ENCODE measurements around the gene SIN3A. TPM values are rescaled to one million over a fixed set of nuclear protein-coding genes. Genes with fewer than 3 reads are reported as not detected.

SIN3A gene
- total and polyA plus RNA-seq, 2 of the 4 experiments (the other 2 are of a cell fraction): 21.2 to 31.5 TPM

GRCh38 chr15:75453703-75454470 is 2.4 kb upstream of the SIN3A start (continued):
- TF ChIP-seq SMC3 (IDR thresholded peaks at IDR 0.05; ENCODE audit: low read depth, low read length) (no peak), CEBPB (IDR thresholded peaks at IDR 0.05; ENCODE audit: low read depth, low read length) (peak; percentile 93), POLR2A (IDR thresholded peaks at IDR 0.05; ENCODE audit: low read depth, low read length) (peak; percentile 72)

DNA sequence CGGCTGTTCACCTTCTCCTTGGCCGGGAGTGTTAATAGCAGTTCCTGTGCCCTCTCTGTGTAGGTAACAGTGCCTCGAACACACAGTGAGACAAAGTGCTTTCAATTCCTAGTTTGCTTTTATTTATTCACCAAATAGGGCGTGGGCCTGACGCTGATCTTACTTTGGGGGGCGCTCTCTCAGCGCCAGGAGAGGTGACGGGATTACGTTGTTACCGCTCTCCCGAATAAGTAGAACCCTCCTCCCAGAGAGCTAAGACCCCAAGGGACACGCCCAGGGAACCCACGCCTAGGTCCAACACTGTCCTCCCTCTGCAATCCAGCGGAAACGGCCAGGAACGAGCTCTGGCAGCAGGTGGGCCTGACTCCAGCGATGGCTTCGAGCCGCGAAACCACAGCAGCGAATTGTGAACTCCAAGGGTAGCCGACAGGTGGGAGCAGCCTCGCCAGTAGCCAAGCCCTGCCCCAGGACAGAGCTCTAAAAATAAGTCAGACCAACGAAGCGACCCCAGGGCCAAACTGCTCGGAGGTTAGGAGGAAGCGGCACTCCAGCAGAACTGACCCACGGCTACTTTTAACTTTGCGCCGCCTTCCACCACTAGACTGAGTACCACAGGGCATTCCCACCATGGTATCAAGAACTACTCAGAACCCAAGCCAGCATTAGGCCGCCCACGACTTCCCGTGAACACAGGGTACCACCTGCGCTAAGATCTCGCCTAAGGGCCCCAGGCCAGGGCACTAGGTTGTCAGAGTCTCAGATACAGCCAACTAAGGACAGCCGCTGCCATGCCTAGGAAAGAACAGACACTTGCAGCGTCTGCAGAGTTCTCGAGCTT is 1.6 kb upstream of the SIN3A start:
- no peaks in the 10 kb centered on the region for H3K9me3 ChIP-seq (ENCODE audit: control insufficient read depth, insufficient read depth, low read length)
- peaks cover 11% of the 10 kb centered on the region for H3K4me1 ChIP-seq (ENCODE audit: control insufficient read depth, insufficient read depth, low read length)
- 0% methylated on average over 23 of the region's 38 CpGs; no CpG with 5 or more reads in 1 of the 2 experiments for WGBS, 2 experiments (ENCODE audit: extremely low coverage in 2 of 2, insufficient read length in 1 of 2)
- no TSS peak for BruUV-seq (replicated peaks)
- H3K9ac ChIP-seq (ENCODE audit: low read depth, low read length): peak overlapping the region; percentile 74
- TF ChIP-seq, protein P1, sequence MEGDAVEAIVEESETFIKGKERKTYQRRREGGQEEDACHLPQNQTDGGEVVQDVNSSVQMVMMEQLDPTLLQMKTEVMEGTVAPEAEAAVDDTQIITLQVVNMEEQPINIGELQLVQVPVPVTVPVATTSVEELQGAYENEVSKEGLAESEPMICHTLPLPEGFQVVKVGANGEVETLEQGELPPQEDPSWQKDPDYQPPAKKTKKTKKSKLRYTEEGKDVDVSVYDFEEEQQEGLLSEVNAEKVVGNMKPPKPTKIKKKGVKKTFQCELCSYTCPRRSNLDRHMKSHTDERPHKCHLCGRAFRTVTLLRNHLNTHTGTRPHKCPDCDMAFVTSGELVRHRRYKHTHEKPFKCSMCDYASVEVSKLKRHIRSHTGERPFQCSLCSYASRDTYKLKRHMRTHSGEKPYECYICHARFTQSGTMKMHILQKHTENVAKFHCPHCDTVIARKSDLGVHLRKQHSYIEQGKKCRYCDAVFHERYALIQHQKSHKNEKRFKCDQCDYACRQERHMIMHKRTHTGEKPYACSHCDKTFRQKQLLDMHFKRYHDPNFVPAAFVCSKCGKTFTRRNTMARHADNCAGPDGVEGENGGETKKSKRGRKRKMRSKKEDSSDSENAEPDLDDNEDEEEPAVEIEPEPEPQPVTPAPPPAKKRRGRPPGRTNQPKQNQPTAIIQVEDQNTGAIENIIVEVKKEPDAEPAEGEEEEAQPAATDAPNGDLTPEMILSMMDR (conservative IDR thresholded peaks at IDR 0.05; ENCODE audit: low read depth, low read length): 0 out of 2 replicates have a peak, but pooled peaks have one; percentile 17
- TF ChIP-seq, protein P2, sequence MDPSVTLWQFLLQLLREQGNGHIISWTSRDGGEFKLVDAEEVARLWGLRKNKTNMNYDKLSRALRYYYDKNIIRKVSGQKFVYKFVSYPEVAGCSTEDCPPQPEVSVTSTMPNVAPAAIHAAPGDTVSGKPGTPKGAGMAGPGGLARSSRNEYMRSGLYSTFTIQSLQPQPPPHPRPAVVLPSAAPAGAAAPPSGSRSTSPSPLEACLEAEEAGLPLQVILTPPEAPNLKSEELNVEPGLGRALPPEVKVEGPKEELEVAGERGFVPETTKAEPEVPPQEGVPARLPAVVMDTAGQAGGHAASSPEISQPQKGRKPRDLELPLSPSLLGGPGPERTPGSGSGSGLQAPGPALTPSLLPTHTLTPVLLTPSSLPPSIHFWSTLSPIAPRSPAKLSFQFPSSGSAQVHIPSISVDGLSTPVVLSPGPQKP (IDR thresholded peaks at IDR 0.05; ENCODE audit: borderline replicate concordance, low read depth, low read length): no peak
- TF ChIP-seq POLR2A (IDR thresholded peaks at IDR 0.05; ENCODE audit: low read depth, low read length) (no peak), RCOR1 (IDR thresholded peaks at IDR 0.05; ENCODE audit: insufficient replicate concordance, low read length) (no peak), RAD21 (IDR thresholded peaks at IDR 0.05; ENCODE audit: low read length) (no peak), CHD1 (IDR thresholded peaks at IDR 0.05; ENCODE audit: low read depth, low read length) (no peak)
- H3K27me3 ChIP-seq (ENCODE audit: control insufficient read depth, insufficient read depth, low read length): no peaks in the 10 kb centered on the region
- peak overlapping the region; percentile 85 for H3K14ac ChIP-seq (replicated peaks; ENCODE audit: low read depth, low read length)
- H3K4me2 ChIP-seq (ENCODE audit: low read depth, low read length): peak overlapping the region; percentile 94
- H3K36me3 ChIP-seq (ENCODE audit: control insufficient read depth, insufficient read depth, low read length): no peaks in the 10 kb centered on the region
- peak overlapping the region; percentile 30; the same call in 1 of the 3 replicates for H2BK15ac ChIP-seq (ENCODE audit: low read depth, low read length)
- H4K91ac ChIP-seq (ENCODE audit: insufficient read depth, low read depth, low read length): peak overlapping the region; percentile 91
- intact Hi-C loops (cut with micrococcal nuclease): loop anchor here (5.0 to 10.0 kb wide), 2 partner anchors 184 to 428 kb away; partner anchors contain the start of gene PPCDC
- H3K4ac ChIP-seq (ENCODE audit: low read depth, low read length): peak overlapping the region; percentile 81
- peak overlapping the region; percentile 79 for H2AK5ac ChIP-seq (ENCODE audit: low read depth, low read length)
- peak overlapping the region; percentile 79 to 85 for H4K8ac ChIP-seq (ENCODE audit: low read depth in 2 of 2, low read length in 2 of 2)
- dilution Hi-C loops (cut with HindIII; ENCODE audit: low sequenced_read_pairs, unreplicated experiment): no loop called here
- peaks cover 3% of the 10 kb centered on the region; the same call in 1 of the 2 replicates for H3K9me1 ChIP-seq (ENCODE audit: insufficient read depth, low read length)
- H3K27ac ChIP-seq (ENCODE audit: insufficient read depth, low read length): peak overlapping the region; percentile 85
- peak overlapping the region; percentile 77 for H3K23ac ChIP-seq (ENCODE audit: low read depth, low read length)
- peaks cover 35% of the 10 kb centered on the region for H4K20me1 ChIP-seq (ENCODE audit: insufficient read depth, low read length)
- H2BK20ac ChIP-seq (ENCODE audit: low read depth, low read length): no peak overlapping the region
- peak overlapping the region; percentile 50 for H3K4me3 ChIP-seq (ENCODE audit: insufficient read depth, low read depth, low read length)
- H3K56ac ChIP-seq (ENCODE audit: extremely low read depth, insufficient read depth, low read length): peak overlapping the region; percentile 91
- ATAC-seq (ENCODE audit: low read depth): no peak
- peak overlapping the region; percentile 39 for H2BK5ac ChIP-seq (ENCODE audit: low read depth, low read length, poor library complexity, severe bottlenecking)
- DNase-seq: no peak
- in situ Hi-C loops (cut with MboI; ENCODE audit: low sequenced_read_pairs): no loop called here
- H2AFZ ChIP-seq (replicated peaks; ENCODE audit: low read length, poor library complexity): peak overlapping the region; percentile 86
- ChIA-PET CTCF (interaction anchor here (2.5 kb wide), 1 partner anchor 86 kb away, joined by 8 read pairs; no protein-coding TSS in a partner anchor), POLR2A (ENCODE audit: unreplicated experiment) (interaction anchor here (0.8 kb wide), 1 partner anchor 196 kb away, joined by 12 read pairs; no protein-coding TSS in a partner anchor)
- peak overlapping the region; percentile 80 for H2AK9ac ChIP-seq (replicated peaks; ENCODE audit: low read depth, low read length, poor library complexity)
- peak overlapping the region; percentile 4 for H3K18ac ChIP-seq (ENCODE audit: low read depth, low read length)
- H2BK120ac ChIP-seq (ENCODE audit: low read depth, low read length): peak overlapping the region; percentile 12
- H3K79me1 ChIP-seq (ENCODE audit: low read depth in 1 of 2, low read length in 2 of 2): peaks cover 11 to 31% of the 10 kb centered on the region in 2 experiments; a peak in 3 of 4 replicates
- peak overlapping the region; percentile 35 for H4K5ac ChIP-seq (ENCODE audit: low read depth, low read length)

Data from IMR-90 (cell line).